ENCODE measurements around the gene FGD2. TPM values are rescaled to one million over a fixed set of nuclear protein-coding genes. Genes with fewer than 3 reads are reported as not detected.

Gene FGD2
- total and polyA plus RNA-seq, 2 of the 4 experiments (the other 2 are of a cell fraction): 0.07 TPM; not detected in 1

DNA sequence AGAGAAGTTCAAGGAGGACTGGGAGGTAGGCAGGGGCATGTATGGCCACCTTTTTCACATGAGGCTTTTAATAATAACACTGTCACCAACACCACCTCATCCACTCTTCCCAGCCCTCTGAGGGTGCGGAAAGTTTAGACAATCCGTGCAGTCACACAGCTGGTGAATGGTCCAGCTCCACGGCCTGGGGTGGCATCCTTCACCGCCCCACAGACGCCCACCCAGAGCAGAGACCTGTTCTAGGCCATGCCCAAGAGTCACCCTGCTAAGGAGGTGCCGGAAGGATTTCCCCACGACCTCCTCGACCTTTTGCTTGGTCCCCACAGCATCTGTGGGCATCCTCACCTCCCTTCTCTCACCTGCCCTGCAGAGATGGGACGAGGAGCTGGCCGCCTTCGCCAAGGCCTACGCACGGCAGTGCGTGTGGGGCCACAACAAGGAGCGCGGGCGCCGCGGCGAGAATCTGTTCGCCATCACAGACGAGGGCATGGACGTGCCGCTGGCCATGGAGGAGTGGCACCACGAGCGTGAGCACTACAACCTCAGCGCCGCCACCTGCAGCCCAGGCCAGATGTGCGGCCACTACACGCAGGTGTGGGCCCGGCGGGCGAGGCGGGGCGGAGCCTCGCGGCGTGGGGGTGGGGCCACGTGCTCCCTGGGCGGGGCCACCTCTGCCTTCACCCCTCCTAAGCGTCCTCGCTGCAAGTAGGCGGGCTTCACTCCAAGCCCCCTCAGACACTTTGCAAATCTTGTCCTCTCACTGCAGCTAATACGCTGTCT, 46.5 kb upstream of the FGD2 start (continued):
- no peak for TF ChIP-seq RAD21 (IDR thresholded peaks at IDR 0.05; ENCODE audit: low read length)

DNA sequence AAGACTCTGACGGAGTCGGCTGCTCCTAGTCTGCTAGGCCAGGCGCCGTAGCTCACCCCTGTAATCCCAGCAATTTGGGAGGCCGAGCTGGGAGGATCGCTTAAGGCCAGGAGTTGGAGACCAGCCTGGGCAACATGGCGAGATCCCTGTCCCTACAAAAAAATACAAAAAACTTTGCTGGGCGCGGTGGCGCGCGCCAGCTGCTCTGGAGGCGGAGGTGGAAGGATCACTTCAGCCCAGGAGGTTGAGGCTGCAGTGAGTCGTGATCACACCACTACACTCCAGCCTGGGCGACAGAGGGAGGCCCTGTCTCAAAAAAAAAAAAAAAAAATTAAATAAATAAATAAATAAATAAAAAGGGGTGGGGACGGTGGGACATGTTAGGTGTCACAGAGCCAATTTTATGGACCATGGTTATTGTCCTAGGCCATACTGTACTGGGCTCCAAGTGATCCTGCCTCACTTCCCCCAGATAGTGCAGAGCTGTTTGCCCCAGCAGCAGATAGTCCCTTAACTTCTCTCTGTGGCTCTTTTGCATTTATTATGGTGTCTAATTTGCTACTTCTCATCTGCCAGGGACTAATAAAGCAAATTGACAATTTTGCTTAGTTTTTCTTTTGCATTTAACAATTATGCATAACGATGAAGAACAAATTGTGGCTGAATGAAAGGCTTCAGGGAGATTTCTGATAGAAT, 45.8 kb upstream of the FGD2 start:
- no peak overlapping the region for H3K9ac ChIP-seq (ENCODE audit: low read depth, low read length)
- no peaks in the 10 kb centered on the region for H3K9me3 ChIP-seq (ENCODE audit: control insufficient read depth, insufficient read depth, low read length)
- H3K23ac ChIP-seq (ENCODE audit: low read depth, low read length): no peak overlapping the region
- H2AK5ac ChIP-seq (ENCODE audit: low read depth, low read length): no peak overlapping the region
- ATAC-seq (ENCODE audit: low read depth) (no peak), DNase-seq (no peak)
- in situ Hi-C loops (cut with MboI; ENCODE audit: low sequenced_read_pairs) (no loop called here), intact Hi-C loops (cut with micrococcal nuclease) (no loop called here), dilution Hi-C loops (cut with HindIII; ENCODE audit: low sequenced_read_pairs, unreplicated experiment) (no loop called here)
- no peak overlapping the region for H3K18ac ChIP-seq (ENCODE audit: low read depth, low read length)
- H3K4me1 ChIP-seq (ENCODE audit: control insufficient read depth, insufficient read depth, low read length): peaks cover 4% of the 10 kb centered on the region
- no peaks in the 10 kb centered on the region; the same call in 1 of the 2 replicates for H3K9me1 ChIP-seq (ENCODE audit: insufficient read depth, low read length)
- TF ChIP-seq MXI1 (IDR thresholded peaks at IDR 0.05; ENCODE audit: borderline replicate concordance, low read depth, low read length): no peak
- H4K5ac ChIP-seq (ENCODE audit: low read depth, low read length): no peak overlapping the region
- H3K4ac ChIP-seq (ENCODE audit: low read depth, low read length): no peak overlapping the region
- H2BK15ac ChIP-seq (ENCODE audit: low read depth, low read length): no peak overlapping the region
- no peak overlapping the region for H2BK120ac ChIP-seq (ENCODE audit: low read depth, low read length)
- no peaks in the 10 kb centered on the region for H3K36me3 ChIP-seq (ENCODE audit: control insufficient read depth, insufficient read depth, low read length)
- H2AK9ac ChIP-seq (replicated peaks; ENCODE audit: low read depth, low read length, poor library complexity): no peak overlapping the region
- no peak overlapping the region for H2BK20ac ChIP-seq (ENCODE audit: low read depth, low read length)
- ChIA-PET POLR2A (ENCODE audit: unreplicated experiment) (no interaction called here), CTCF (interaction anchor here (0.6 kb wide), 2 partner anchors 10 to 449 kb away, joined by 3 to 5 read pairs; no protein-coding TSS in a partner anchor)
- BruUV-seq (replicated peaks): no TSS peak
- no peak overlapping the region for H3K27ac ChIP-seq (ENCODE audit: insufficient read depth, low read length)
- H2BK5ac ChIP-seq (ENCODE audit: low read depth, low read length, poor library complexity, severe bottlenecking): no peak overlapping the region
- H3K79me1 ChIP-seq (ENCODE audit: low read depth in 1 of 2, low read length in 2 of 2): no peaks in the 10 kb centered on the region
- no peak overlapping the region for H3K56ac ChIP-seq (ENCODE audit: extremely low read depth, insufficient read depth, low read length)
- H4K91ac ChIP-seq (ENCODE audit: insufficient read depth, low read depth, low read length): no peak overlapping the region
- H2AFZ ChIP-seq (replicated peaks; ENCODE audit: low read length, poor library complexity): no peak overlapping the region
- no peak overlapping the region for H3K4me2 ChIP-seq (ENCODE audit: low read depth, low read length)
- H4K20me1 ChIP-seq (ENCODE audit: insufficient read depth, low read length): no peaks in the 10 kb centered on the region
- 91% methylated on average over 4 of the region's 17 CpGs; no CpG with 5 or more reads in 1 of the 2 experiments for WGBS, 2 experiments (ENCODE audit: extremely low coverage in 2 of 2, insufficient read length in 1 of 2)
- H3K14ac ChIP-seq (replicated peaks; ENCODE audit: low read depth, low read length): no peak overlapping the region
- no peak overlapping the region for H4K8ac ChIP-seq (ENCODE audit: low read depth in 2 of 2, low read length in 2 of 2)
- peaks cover 3% of the 10 kb centered on the region; the same call in 1 of the 2 replicates for H3K27me3 ChIP-seq (ENCODE audit: control insufficient read depth, insufficient read depth, low read length)
- no peak overlapping the region for H3K4me3 ChIP-seq (ENCODE audit: insufficient read depth, low read depth, low read length)
